ENCODE results near the gene ZNF202. TPM values are rescaled to one million over a fixed set of nuclear protein-coding genes. Genes with fewer than 3 reads are reported as not detected.

Gene ZNF202
- total and polyA plus RNA-seq, 10 donors = 6.3 to 18.6 (median 12.5) TPM

DNA sequence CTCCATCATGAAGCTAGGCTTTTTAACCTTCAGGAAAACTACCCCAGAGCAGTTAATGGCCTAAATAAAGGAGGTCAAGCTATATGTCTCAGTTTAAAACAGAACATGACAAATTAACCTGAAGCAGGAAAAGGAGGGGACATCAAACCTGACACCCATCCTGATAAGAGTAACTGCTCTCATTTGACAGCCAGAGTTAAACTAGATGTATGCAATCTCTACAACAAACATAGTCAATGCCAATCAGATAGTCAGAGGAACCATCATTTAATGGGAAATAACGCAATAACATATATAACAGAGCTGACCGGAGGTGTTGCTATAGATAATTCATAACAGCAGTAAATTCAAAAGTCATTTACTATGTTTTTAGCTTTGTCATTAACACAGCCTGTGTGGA is 3.1 kb downstream of the ZNF202 start:
- no peak for DNase-seq
- Histone ChIP-seq H3K4me3 (no peak overlapping the region), H3K4me1 (peaks cover 7 to 53% (median 31%) of the 10 kb centered on the region in 6 donors), H3K27me3 (replicated peaks in 1 of 7) (no peaks in the 10 kb centered on the region), H3K9me3 (no peaks in the 10 kb centered on the region), H3K27ac (no peak overlapping the region), H3K36me3 (peaks cover 0 to 53% (median 9%) of the 10 kb centered on the region in 6 donors)
- TF ChIP-seq POLR2A (IDR thresholded peaks at IDR 0.05) (no peak), POLR2AphosphoS5 (IDR thresholded peaks at IDR 0.05) (no peak)
- TF ChIP-seq, protein P1, sequence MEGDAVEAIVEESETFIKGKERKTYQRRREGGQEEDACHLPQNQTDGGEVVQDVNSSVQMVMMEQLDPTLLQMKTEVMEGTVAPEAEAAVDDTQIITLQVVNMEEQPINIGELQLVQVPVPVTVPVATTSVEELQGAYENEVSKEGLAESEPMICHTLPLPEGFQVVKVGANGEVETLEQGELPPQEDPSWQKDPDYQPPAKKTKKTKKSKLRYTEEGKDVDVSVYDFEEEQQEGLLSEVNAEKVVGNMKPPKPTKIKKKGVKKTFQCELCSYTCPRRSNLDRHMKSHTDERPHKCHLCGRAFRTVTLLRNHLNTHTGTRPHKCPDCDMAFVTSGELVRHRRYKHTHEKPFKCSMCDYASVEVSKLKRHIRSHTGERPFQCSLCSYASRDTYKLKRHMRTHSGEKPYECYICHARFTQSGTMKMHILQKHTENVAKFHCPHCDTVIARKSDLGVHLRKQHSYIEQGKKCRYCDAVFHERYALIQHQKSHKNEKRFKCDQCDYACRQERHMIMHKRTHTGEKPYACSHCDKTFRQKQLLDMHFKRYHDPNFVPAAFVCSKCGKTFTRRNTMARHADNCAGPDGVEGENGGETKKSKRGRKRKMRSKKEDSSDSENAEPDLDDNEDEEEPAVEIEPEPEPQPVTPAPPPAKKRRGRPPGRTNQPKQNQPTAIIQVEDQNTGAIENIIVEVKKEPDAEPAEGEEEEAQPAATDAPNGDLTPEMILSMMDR (IDR thresholded peaks at IDR 0.05 in 8 of 11, conservative IDR thresholded peaks at IDR 0.05 in 3 of 11) = no peak
- intact Hi-C loops (cut with DNase I; ENCODE audit: low total_unique reads) = no loop called here
- 0 to 97% (median 60%) methylated on average over 2 of the region's 2 CpGs for WGBS, 5 donors

DNA sequence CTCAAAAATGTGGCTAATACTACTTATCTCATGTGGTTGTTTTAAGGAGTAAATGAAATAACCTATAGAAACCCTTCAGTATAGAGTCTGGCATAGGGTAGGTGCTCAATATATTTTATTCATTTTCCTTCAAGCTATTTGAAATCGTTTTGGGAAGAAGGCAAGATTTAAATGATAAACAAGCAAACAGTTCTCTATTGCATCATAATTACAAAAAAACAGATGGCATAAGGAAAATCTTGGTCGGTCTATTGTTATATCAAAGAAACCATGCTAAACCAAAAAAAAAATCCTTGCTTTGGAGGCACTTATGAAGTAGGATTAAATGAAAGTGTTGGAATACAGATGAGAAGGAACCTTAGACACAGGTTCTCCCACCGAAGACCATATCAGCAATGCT is 4.7 kb downstream of the ZNF202 start:
- H3K36me3 ChIP-seq = peaks cover 0 to 61% (median 11%) of the 10 kb centered on the region in 6 donors
- peak overlapping the region in 3 of 8 donors; percentile 5 to 47 (median 13) for H3K27ac ChIP-seq
- 78 to 89% (median 82%) methylated on average over 3 of the region's 3 CpGs for WGBS, 5 donors
- H3K27me3 ChIP-seq (replicated peaks in 1 of 7) = no peaks in the 10 kb centered on the region
- no peak for DNase-seq
- H3K9me3 ChIP-seq = no peaks in the 10 kb centered on the region
- TF ChIP-seq POLR2A (IDR thresholded peaks at IDR 0.05) (no peak), POLR2AphosphoS5 (IDR thresholded peaks at IDR 0.05) (no peak)
- TF ChIP-seq, protein P1 (IDR thresholded peaks at IDR 0.05 in 8 of 11, conservative IDR thresholded peaks at IDR 0.05 in 3 of 11) = no peak
- peaks cover 7 to 43% (median 23%) of the 10 kb centered on the region in 6 donors for H3K4me1 ChIP-seq
- H3K4me3 ChIP-seq = no peak overlapping the region
- intact Hi-C loops (cut with DNase I; ENCODE audit: low total_unique reads) = no loop called here

DNA sequence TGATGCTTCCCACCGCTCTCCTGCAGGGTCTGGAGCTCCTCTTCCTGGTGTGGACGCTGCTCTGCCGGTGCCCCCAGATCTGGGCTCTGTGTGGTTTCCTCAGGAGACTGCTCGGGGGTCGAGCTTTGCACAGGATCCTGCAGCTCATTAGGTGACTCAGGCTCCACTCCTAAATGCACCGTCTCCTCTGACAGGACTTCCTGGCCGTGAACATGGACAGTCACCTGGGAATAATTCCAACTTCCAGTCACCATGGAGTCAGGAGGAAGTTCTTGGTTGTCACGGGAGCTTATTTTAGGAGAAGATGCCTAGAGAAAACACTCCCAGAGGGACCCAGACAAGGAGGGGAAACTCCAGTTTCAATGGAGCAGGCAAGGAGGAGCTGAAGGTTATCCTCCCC is 11.9 kb downstream of the ZNF202 start:
- TF ChIP-seq POLR2A (IDR thresholded peaks at IDR 0.05) (no peak), POLR2AphosphoS5 (IDR thresholded peaks at IDR 0.05) (no peak)
- TF ChIP-seq, protein P1 (IDR thresholded peaks at IDR 0.05 in 8 of 11, conservative IDR thresholded peaks at IDR 0.05 in 3 of 11) = no peak
- DNase-seq = no peak
- no peak overlapping the region for H3K4me3 ChIP-seq
- no peaks in the 10 kb centered on the region for H3K4me1 ChIP-seq
- no peaks in the 10 kb centered on the region for H3K27me3 ChIP-seq (replicated peaks in 1 of 7)
- WGBS, 5 donors = 80 to 92% (median 84%) methylated on average over 8 of the region's 8 CpGs
- intact Hi-C loops (cut with DNase I; ENCODE audit: low total_unique reads) = no loop called here
- H3K36me3 ChIP-seq = peaks cover 19 to 91% (median 72%) of the 10 kb centered on the region in 6 donors
- no peak overlapping the region for H3K27ac ChIP-seq
- H3K9me3 ChIP-seq = peaks cover 0 to 29% (median 22%) of the 10 kb centered on the region in 8 donors

DNA sequence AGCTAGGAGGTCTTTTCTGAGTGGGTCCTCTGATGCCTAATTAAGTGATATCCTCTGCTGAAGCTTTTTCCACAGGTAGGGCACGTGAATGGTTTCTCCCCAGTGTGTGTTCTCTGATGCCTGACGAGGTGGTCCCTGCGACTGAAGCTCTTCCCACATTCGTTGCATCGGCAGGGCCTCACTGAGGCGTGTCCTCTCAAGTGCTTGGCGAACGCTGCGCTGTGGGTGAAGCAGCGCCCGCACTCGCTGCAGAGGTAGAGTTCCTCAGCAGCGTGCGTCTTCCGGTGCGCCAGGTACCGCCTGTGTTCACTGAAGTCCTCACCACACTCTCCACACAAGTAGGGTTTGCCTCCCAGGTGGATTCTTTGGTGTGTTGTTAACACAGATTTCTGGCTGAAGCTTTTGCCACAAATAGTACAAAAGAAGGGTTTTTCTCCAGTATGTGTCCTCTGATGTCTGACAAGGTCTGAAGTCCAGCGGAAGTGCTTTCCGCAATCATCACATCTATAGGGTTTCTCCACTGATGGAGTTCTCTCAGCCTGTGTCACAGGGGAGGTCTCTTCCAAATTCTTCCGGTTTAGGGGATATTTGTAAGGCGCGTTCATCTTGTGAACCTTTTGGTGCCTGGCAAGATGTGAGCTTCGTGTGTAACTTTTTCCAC is 15.3 kb downstream of the ZNF202 start:
- peaks cover 19 to 84% (median 68%) of the 10 kb centered on the region in 6 donors for H3K36me3 ChIP-seq
- H3K9me3 ChIP-seq = peaks cover 0 to 29% (median 22%) of the 10 kb centered on the region in 8 donors
- no peaks in the 10 kb centered on the region for H3K27me3 ChIP-seq (replicated peaks in 1 of 7)
- H3K4me3 ChIP-seq = no peak overlapping the region
- DNase-seq = no peak
- no peak overlapping the region for H3K27ac ChIP-seq
- intact Hi-C loops (cut with DNase I; ENCODE audit: low total_unique reads) = no loop called here
- TF ChIP-seq, protein P1 (IDR thresholded peaks at IDR 0.05 in 8 of 11, conservative IDR thresholded peaks at IDR 0.05 in 3 of 11) = no peak
- TF ChIP-seq POLR2AphosphoS5 (IDR thresholded peaks at IDR 0.05) (no peak), POLR2A (IDR thresholded peaks at IDR 0.05) (no peak)
- WGBS, 5 donors = 95 to 99% (median 97%) methylated on average over 23 of the region's 23 CpGs
- no peaks in the 10 kb centered on the region for H3K4me1 ChIP-seq
